MM.1S (cell line): ENCODE results near the gene MLLT10.

Experiments
- DNase-seq: peaks from one replicate; pipeline ENCODE4 v3.0.0-alpha.2; 2015
- H2AFZ ChIP-seq: fragments of 300-600 bp; sonication (generic); 2 replicates; pipeline ENCODE4 v1.6.0; 2016; ENCODE audit warnings: antibody characterized with exemption, low read length
- H3F3A ChIP-seq: fragments of 300-600 bp; sonication (generic); 2 replicates; pipeline ENCODE4 v1.6.1; 2016; ENCODE audit warnings: mild to moderate bottlenecking, antibody characterized with exemption, low read length, moderate library complexity, mixed read lengths; ENCODE audit not compliant: insufficient read depth
- H3K27ac ChIP-seq: fragments of 300-600 bp; sonication (generic); 2 replicates; pipeline ENCODE4 v1.5.1; 2016; ENCODE audit warnings: mild to moderate bottlenecking, low read length
- H3K27me3 ChIP-seq: fragments of 300-600 bp; sonication (generic); replicated peaks from 2 replicates; pipeline ENCODE4 v1.6.0; 2016; ENCODE audit warnings: low read length; ENCODE audit not compliant: insufficient read depth
- H3K36me3 ChIP-seq: fragments of 300-600 bp; sonication (generic); replicated peaks from 2 replicates; pipeline ENCODE4 v1.6.1; 2016; ENCODE audit warnings: mild to moderate bottlenecking, low read length, mixed read lengths; ENCODE audit not compliant: insufficient read depth
- H3K4me1 ChIP-seq: fragments of 300-600 bp; sonication (generic); 2 replicates; pipeline ENCODE4 v1.6.1; 2016; ENCODE audit warnings: low read length, mixed read lengths
- H3K4me2 ChIP-seq: fragments of 300-600 bp; sonication (generic); 2 replicates; pipeline ENCODE4 v1.6.0; 2016; ENCODE audit warnings: low read depth, low read length
- H3K4me3 ChIP-seq: fragments of 300-600 bp; sonication (generic); 2 replicates; pipeline ENCODE4 v1.5.1; 2016; ENCODE audit warnings: low read length, mixed read lengths
- H3K79me2 ChIP-seq: fragments of 300-600 bp; sonication (generic); 2 replicates; pipeline ENCODE4 v1.6.1; 2016; ENCODE audit warnings: mixed run types, low read length, mixed read lengths
- H3K9ac ChIP-seq: fragments of 300-600 bp; sonication (generic); 2 replicates; pipeline ENCODE4 v1.6.1; 2016; ENCODE audit warnings: low read length, mixed read lengths
- H3K9me2 ChIP-seq: fragments of 300-600 bp; sonication (generic); replicated peaks from 2 replicates; pipeline ENCODE4 v1.6.1; 2016; ENCODE audit warnings: mild to moderate bottlenecking, low read length, mixed read lengths; ENCODE audit not compliant: insufficient read depth
- H3K9me3 ChIP-seq: fragments of 300-600 bp; sonication (generic); replicated peaks from 2 replicates; pipeline ENCODE4 v1.6.1; 2016; ENCODE audit warnings: mild to moderate bottlenecking, low read length, mixed read lengths; ENCODE audit not compliant: insufficient read depth
- H4K20me1 ChIP-seq: fragments of 300-600 bp; sonication (generic); 2 replicates; pipeline ENCODE4 v1.6.1; 2016; ENCODE audit warnings: mild to moderate bottlenecking, low read length, moderate library complexity, mixed read lengths; ENCODE audit not compliant: insufficient read depth
- CTCF ChIP-seq: fragments of 300-600 bp; sonication (generic); IDR thresholded peaks from 2 replicates; pipeline ENCODE4 v1.5.1; 2016; ENCODE audit warnings: antibody characterized with exemption, low read length, mixed read lengths
- EZH2 ChIP-seq: fragments of 300-600 bp; sonication (generic); optimal IDR thresholded peaks from 2 replicates; pipeline ENCODE3; 2017; ENCODE audit warnings: low read depth, mild to moderate bottlenecking, antibody characterized with exemption, low read length, mixed read lengths
- EZH2phosphoT487 ChIP-seq: fragments of 300-600 bp; sonication (generic); IDR thresholded peaks from 2 replicates; pipeline ENCODE4 v1.6.1; 2018; ENCODE audit warnings: antibody characterized with exemption, low read length

Gene MLLT10

GRCh38 chr10:21624951-21625350 is 90.9 kb downstream of the MLLT10 start:
- Histone ChIP-seq H3K9me2 (no peaks in the 10 kb centered on the region), H3K4me3 (no peak overlapping the region), H3K9me3 (no peaks in the 10 kb centered on the region), H3K4me1 (peaks cover 7% of the 10 kb centered on the region), H3F3A (peaks cover 6% of the 10 kb centered on the region; the same call in 1 of the 2 replicates), H4K20me1 (no peaks in the 10 kb centered on the region), H3K4me2 (no peak overlapping the region), H3K27ac (no peak overlapping the region), H3K36me3 (no peaks in the 10 kb centered on the region), H3K9ac (no peak overlapping the region), H3K27me3 (no peaks in the 10 kb centered on the region), H2AFZ (no peak overlapping the region), H3K79me2 (0 out of 2 replicates have a peak, but pooled peaks cover under 1% of the 10 kb centered on the region)
- DNase-seq, result no peak
- TF ChIP-seq CTCF (no peak), EZH2phosphoT487 (no peak), EZH2 (no peak)

- Histone ChIP-seq H3K27ac (no peak overlapping the region), H3K4me2 (no peak overlapping the region)
Observed at GRCh38 chr10:21625623-21626229, 91.7 kb downstream of the MLLT10 start.

GRCh38 chr10:21626457-21627161 is 92.6 kb downstream of the MLLT10 start:
- no peak overlapping the region for H3K4me3 ChIP-seq
- no peak for DNase-seq
- TF ChIP-seq EZH2phosphoT487, result no peak
- TF ChIP-seq CTCF, result no peak
- no peak for TF ChIP-seq EZH2
- H3K9ac ChIP-seq, result no peak overlapping the region
- no peak overlapping the region for H2AFZ ChIP-seq
- peaks cover 7% of the 10 kb centered on the region for H3K4me1 ChIP-seq
- no peaks in the 10 kb centered on the region for H3K9me3 ChIP-seq
- no peaks in the 10 kb centered on the region for H3K27me3 ChIP-seq
- no peak overlapping the region for H3K4me2 ChIP-seq
- H3F3A ChIP-seq, result peaks cover 6% of the 10 kb centered on the region; the same call in 1 of the 2 replicates
- H4K20me1 ChIP-seq, result no peaks in the 10 kb centered on the region
- 0 out of 2 replicates have a peak, but pooled peaks cover 9% of the 10 kb centered on the region for H3K79me2 ChIP-seq
- no peaks in the 10 kb centered on the region for H3K9me2 ChIP-seq
- H3K36me3 ChIP-seq, result no peaks in the 10 kb centered on the region
- no peak overlapping the region for H3K27ac ChIP-seq

More at GRCh38 chr10:21625623-21626229, 91.7 kb downstream of the MLLT10 start:
- no peaks in the 10 kb centered on the region for H3K9me2 ChIP-seq
- no peak overlapping the region for H2AFZ ChIP-seq
- no peaks in the 10 kb centered on the region for H3K9me3 ChIP-seq
- no peak overlapping the region for H3K9ac ChIP-seq
- H3K4me1 ChIP-seq, result peaks cover 7% of the 10 kb centered on the region
- no peaks in the 10 kb centered on the region for H3K27me3 ChIP-seq
- H3K36me3 ChIP-seq, result no peaks in the 10 kb centered on the region
- no peaks in the 10 kb centered on the region for H4K20me1 ChIP-seq
- 0 out of 2 replicates have a peak, but pooled peaks cover 8% of the 10 kb centered on the region for H3K79me2 ChIP-seq
- H3F3A ChIP-seq, result peaks cover 6% of the 10 kb centered on the region; the same call in 1 of the 2 replicates
- TF ChIP-seq CTCF (no peak), EZH2phosphoT487 (no peak), EZH2 (no peak)
- DNase-seq, result no peak
- no peak overlapping the region for H3K4me3 ChIP-seq
